MCF 10A (cell line): ENCODE results near the gene GEMIN7. TPM values are rescaled to one million over a fixed set of nuclear protein-coding genes. Genes with fewer than 3 reads are reported as not detected.

Experiments
- BruUV-seq: library from RNA; stranded (reverse); fragments of 400-500 nt; replicated peaks from 2 replicates; lab custom pipeline; 2021; lab: Mats Ljungman, UMichigan
- CTCF ChIA-PET: fragments of 300-600 bp; sonication (Branson Sonifier 250); formaldehyde crosslinking; extraction: SDS; loops from one replicate; lab custom pipeline; 2021; ENCODE audit warnings: antibody characterized with exemption, inconsistent platforms; lab: Yijun Ruan, JAX
- POLR2A ChIA-PET: fragments of 300-600, 350-650 bp; sonication (Branson Sonifier 250); formaldehyde crosslinking; extraction: SDS; loops from one replicate; lab custom pipeline; 2020; ENCODE audit warnings: antibody characterized with exemption, inconsistent platforms; lab: Yijun Ruan, JAX
- DNase-seq: peaks from one replicate; pipeline ENCODE4 v3.0.0-alpha.2; 2018; ENCODE audit not compliant: unreplicated experiment
- H3K27ac Mint-ChIP-seq: one replicate; pipeline ENCODE4 v1.8.0; 2022; ENCODE audit warnings: mild to moderate bottlenecking, low read depth, mixed read lengths; ENCODE audit not compliant: unreplicated experiment
- H3K27me3 Mint-ChIP-seq: one replicate; pipeline ENCODE4 v1.8.0; 2022; ENCODE audit warnings: mixed read lengths; ENCODE audit not compliant: insufficient read depth, unreplicated experiment
- H3K36me3 Mint-ChIP-seq: one replicate; pipeline ENCODE4 v1.8.0; 2022; ENCODE audit warnings: mild to moderate bottlenecking, moderate library complexity, mixed read lengths; ENCODE audit not compliant: insufficient read depth, unreplicated experiment
- H3K4me1 Mint-ChIP-seq: one replicate; pipeline ENCODE4 v1.8.0; 2022; ENCODE audit warnings: mixed read lengths; ENCODE audit not compliant: insufficient read depth, unreplicated experiment
- H3K4me3 Mint-ChIP-seq: one replicate; pipeline ENCODE4 v1.8.0; 2022; ENCODE audit warnings: mild to moderate bottlenecking, moderate library complexity, mixed read lengths; ENCODE audit not compliant: unreplicated experiment
- H3K9me3 Mint-ChIP-seq: one replicate; pipeline ENCODE4 v1.8.0; 2022; ENCODE audit warnings: mixed read lengths; ENCODE audit not compliant: unreplicated experiment
- intact Hi-C: fragments of 100-400 bp; cut with micrococcal nuclease; formaldehyde crosslinking; loops from 2 replicates; pipeline ENCODE4 v1.14.1; 2022
- total RNA-seq: library from RNA; stranded (reverse); gene quantifications from 2 replicates; pipeline ENCODE4 v1.2.3, GENCODE V29; 2022
- TF ChIP-seq, protein P1 (sequence below): fragments of 200-600 bp; IDR thresholded peaks from one replicate; pipeline ENCODE4 v1.8.0; 2022; ENCODE audit warnings: antibody characterized with exemption, mild to moderate bottlenecking; ENCODE audit not compliant: unreplicated experiment

The GEMIN7 gene
- total RNA-seq, 1 experiment from 2014 or later = 21.0 TPM

DNA sequence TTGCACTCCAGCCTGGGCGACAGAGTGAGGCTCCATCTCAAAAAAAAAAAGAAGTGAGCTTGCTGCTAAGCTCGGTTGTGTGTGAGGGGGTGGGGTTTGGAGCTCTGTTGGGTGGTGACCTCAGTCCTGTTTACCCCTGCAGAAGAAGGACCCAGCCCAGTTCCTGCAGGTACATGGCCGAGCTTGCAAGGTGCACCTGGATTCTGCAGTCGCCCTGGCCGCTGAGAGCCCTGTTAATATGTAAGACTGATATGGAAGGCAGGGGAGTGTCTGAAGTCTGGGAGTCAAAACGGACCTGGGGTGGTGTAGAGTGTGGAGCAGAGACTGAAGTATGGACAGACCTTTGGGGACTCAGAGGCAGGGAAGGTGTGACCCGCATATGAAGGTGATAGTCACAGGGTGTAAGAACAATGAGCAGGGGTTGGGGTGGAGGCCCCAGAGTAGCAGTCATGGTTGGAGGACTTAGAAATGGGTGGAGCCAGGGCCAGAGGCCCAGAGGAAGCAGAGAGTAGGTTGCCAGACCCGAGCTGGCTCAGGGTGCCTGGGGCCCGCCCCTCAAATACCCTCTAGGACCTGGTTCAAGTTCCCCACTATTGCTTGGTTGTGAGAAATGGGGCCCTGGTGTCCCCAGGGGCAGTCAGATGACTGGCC, 27.0 kb upstream of the GEMIN7 start:
- H3K27ac Mint-ChIP-seq = no peak overlapping the region
- intact Hi-C loops = no loop called here
- POLR2A ChIA-PET = no interaction called here

DNA sequence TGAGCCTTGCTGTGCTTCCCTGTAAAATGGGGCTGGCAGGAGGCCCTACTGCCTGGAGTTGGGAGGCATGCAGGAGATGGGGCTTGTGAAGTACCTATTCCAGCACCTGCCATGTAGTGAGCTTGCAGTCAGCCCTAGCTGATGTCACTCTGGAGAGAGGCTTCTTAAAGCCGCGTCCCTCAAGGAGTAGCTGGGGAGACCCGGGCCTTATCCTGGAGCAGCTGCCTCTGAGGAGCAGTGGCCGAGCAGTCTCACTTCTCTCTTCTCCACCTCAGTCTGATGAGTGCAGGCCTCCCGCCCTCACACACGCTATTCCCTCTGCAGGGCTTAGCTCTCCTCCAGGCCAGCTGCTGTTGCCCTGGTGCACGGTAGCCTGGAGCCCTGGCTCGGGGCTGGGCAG, 22.2 kb upstream of the GEMIN7 start:
- ChIA-PET POLR2A (interaction anchor here (1.2 kb wide), 1 partner anchor 18 kb away, joined by 8 read pairs; the partner anchor contains the start of gene CLASRP), CTCF (interaction anchor here (0.7 to 1.5 kb wide), 4 partner anchors 9 to 76 kb away, joined by 3 to 5 read pairs (median 4); no protein-coding TSS in a partner anchor)
- Mint-ChIP-seq H3K4me3 (no peak overlapping the region), H3K9me3 (no peaks in the 10 kb centered on the region), H3K27me3 (no peaks in the 10 kb centered on the region), H3K36me3 (peaks cover 78% of the 10 kb centered on the region), H3K27ac (no peak overlapping the region), H3K4me1 (peaks cover 16% of the 10 kb centered on the region)
- BruUV-seq = no TSS peak
- DNase-seq = no peak
- TF ChIP-seq, protein P1, sequence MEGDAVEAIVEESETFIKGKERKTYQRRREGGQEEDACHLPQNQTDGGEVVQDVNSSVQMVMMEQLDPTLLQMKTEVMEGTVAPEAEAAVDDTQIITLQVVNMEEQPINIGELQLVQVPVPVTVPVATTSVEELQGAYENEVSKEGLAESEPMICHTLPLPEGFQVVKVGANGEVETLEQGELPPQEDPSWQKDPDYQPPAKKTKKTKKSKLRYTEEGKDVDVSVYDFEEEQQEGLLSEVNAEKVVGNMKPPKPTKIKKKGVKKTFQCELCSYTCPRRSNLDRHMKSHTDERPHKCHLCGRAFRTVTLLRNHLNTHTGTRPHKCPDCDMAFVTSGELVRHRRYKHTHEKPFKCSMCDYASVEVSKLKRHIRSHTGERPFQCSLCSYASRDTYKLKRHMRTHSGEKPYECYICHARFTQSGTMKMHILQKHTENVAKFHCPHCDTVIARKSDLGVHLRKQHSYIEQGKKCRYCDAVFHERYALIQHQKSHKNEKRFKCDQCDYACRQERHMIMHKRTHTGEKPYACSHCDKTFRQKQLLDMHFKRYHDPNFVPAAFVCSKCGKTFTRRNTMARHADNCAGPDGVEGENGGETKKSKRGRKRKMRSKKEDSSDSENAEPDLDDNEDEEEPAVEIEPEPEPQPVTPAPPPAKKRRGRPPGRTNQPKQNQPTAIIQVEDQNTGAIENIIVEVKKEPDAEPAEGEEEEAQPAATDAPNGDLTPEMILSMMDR = no peak
- intact Hi-C loops = loop anchor here (5.0 kb wide), 1 partner anchor 470 kb away; no protein-coding TSS in a partner anchor

More for the DNA sequence above, 27.0 kb upstream of the GEMIN7 start:
- Mint-ChIP-seq H3K36me3 (peaks cover 68% of the 10 kb centered on the region), H3K27me3 (no peaks in the 10 kb centered on the region), H3K4me3 (no peak overlapping the region), H3K9me3 (no peaks in the 10 kb centered on the region), H3K4me1 (peaks cover 21% of the 10 kb centered on the region)
- CTCF ChIA-PET = interaction anchor here (0.5 to 0.7 kb wide), 2 partner anchors 8 to 1781 kb away, joined by 3 to 4 read pairs; no protein-coding TSS in a partner anchor
- TF ChIP-seq, protein P1 = no peak
- DNase-seq = no peak
- BruUV-seq = no TSS peak

DNA sequence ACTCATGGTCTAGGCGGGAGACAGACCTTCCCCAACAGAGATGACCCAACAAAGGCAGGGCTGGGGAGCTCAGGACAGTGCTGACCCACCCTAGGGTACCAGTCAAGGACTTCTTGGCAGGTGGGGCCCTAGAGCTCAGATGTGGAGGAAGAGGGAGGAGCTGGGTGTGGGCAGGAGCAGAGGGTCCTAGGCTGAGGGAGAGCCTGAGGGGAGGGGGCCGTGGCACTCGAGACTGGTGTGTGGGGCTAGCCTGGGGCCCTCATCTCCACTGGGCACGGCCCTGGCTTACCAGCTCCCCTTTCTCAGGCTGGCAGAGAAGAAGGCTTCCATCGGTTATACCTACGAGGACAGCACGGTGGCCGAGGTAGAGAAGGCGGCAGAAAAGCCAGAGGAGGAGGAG, 21.6 kb upstream of the GEMIN7 start:
- no TSS peak for BruUV-seq
- peaks cover 11% of the 10 kb centered on the region for H3K4me1 Mint-ChIP-seq
- no peak overlapping the region for H3K27ac Mint-ChIP-seq
- TF ChIP-seq, protein P1 = no peak
- H3K36me3 Mint-ChIP-seq = peaks cover 78% of the 10 kb centered on the region
- no peaks in the 10 kb centered on the region for H3K27me3 Mint-ChIP-seq
- no peak for DNase-seq
- intact Hi-C loops = loop anchor here (5.0 kb wide), 1 partner anchor 470 kb away; no protein-coding TSS in a partner anchor
- ChIA-PET POLR2A (interaction anchor here (1.2 kb wide), 1 partner anchor 18 kb away, joined by 8 read pairs; the partner anchor contains the start of gene CLASRP), CTCF (interaction anchor here (0.6 to 1.5 kb wide), 5 partner anchors 8 to 132 kb away, joined by 3 to 5 read pairs (median 3); no protein-coding TSS in a partner anchor)
- H3K4me3 Mint-ChIP-seq = no peak overlapping the region
- no peaks in the 10 kb centered on the region for H3K9me3 Mint-ChIP-seq

DNA sequence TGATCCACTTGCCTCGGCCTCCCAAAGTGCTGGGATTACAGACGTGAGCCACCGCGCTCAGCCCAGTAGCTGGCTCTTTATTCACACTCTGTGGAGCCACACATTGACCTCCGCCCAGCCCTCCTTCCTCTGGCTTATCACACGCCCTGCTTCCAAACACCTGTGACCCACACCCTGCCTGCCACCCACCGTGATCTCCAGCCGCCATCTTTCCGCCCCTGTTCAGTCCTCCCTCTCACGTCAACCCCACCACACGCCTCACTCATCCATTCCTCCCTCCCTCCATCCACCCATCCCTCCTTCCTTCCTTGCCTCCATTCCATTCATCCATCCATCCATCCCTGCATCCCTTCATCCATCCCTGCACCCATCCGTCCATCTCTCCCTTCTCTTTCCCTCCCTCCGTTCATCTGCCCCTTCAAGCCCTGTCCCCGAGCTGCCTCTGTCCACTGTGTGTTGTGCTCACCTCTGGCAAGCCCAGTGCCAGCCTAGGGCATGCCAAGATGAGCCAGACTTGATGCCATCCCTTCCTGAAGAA, 20.4 kb upstream of the GEMIN7 start:
- TF ChIP-seq, protein P1 = no peak
- H3K4me1 Mint-ChIP-seq = peaks cover 11% of the 10 kb centered on the region
- H3K4me3 Mint-ChIP-seq = no peak overlapping the region
- BruUV-seq = no TSS peak
- no peak for DNase-seq
- intact Hi-C loops = loop anchor here (1.0 to 5.0 kb wide), 2 partner anchors 41 to 471 kb away; no protein-coding TSS in a partner anchor
- POLR2A ChIA-PET = interaction anchor here (0.8 kb wide), 1 partner anchor 119 kb away, joined by 5 read pairs; the partner anchor contains the start of gene TRAPPC6A
- H3K27me3 Mint-ChIP-seq = no peaks in the 10 kb centered on the region
- no peak overlapping the region for H3K27ac Mint-ChIP-seq
- no peaks in the 10 kb centered on the region for H3K9me3 Mint-ChIP-seq
- CTCF ChIA-PET = interaction anchor here (0.6 to 2.5 kb wide), 11 partner anchors 11 to 695 kb away, joined by 3 to 13 read pairs (median 4); partner anchors contain the start of gene ZNF296
- H3K36me3 Mint-ChIP-seq = peaks cover 78% of the 10 kb centered on the region
